BE2C (cell line): ENCODE measurements around the gene MOCS2.

Experiments
- DNase-seq: peaks from one replicate; pipeline ENCODE4 v3.0.0-alpha.2; 2020
- H3K27me3 ChIP-seq: fragments of 250-450 bp; sonication (Bioruptor Pico); 2 replicates; pipeline ENCODE4 v1.5.1; 2020; ENCODE audit warnings: mild to moderate bottlenecking
- H3K36me3 ChIP-seq: fragments of 250-450 bp; sonication (Bioruptor Pico); 2 replicates; pipeline ENCODE4 v1.5.1; 2020; ENCODE audit warnings: mild to moderate bottlenecking
- H3K4me1 ChIP-seq: fragments of 250-450 bp; sonication (Bioruptor Pico); 2 replicates; pipeline ENCODE4 v1.5.1; 2020
- H3K4me3 ChIP-seq: 2 replicates; pipeline ENCODE4 v1.5.1; 2011; ENCODE audit warnings: low read depth, low read length
- H3K9me3 ChIP-seq: fragments of 250-450 bp; sonication (Bioruptor Pico); 2 replicates; pipeline ENCODE4 v1.5.1; 2020
- CTCF ChIP-seq: IDR thresholded peaks from 2 replicates; pipeline ENCODE4 v1.5.1; 2012; ENCODE audit warnings: mild to moderate bottlenecking, low read depth, low read length

Gene MOCS2

GRCh38 chr5:53069626-53070025 is 39.9 kb downstream of the MOCS2 start:
- H3K4me1 ChIP-seq: no peaks in the 10 kb centered on the region
- no peak for TF ChIP-seq CTCF
- no peaks in the 10 kb centered on the region for H3K36me3 ChIP-seq
- no peak overlapping the region for H3K4me3 ChIP-seq
- peaks cover 19% of the 10 kb centered on the region for H3K27me3 ChIP-seq
- no peaks in the 10 kb centered on the region for H3K9me3 ChIP-seq
- DNase-seq: no peak

- TF ChIP-seq CTCF: no peak
- H3K36me3 ChIP-seq: no peaks in the 10 kb centered on the region
- no peak for DNase-seq
- H3K27me3 ChIP-seq: peaks cover 20% of the 10 kb centered on the region
- no peak overlapping the region for H3K4me3 ChIP-seq
- H3K4me1 ChIP-seq: no peaks in the 10 kb centered on the region
- no peaks in the 10 kb centered on the region for H3K9me3 ChIP-seq
Observed at GRCh38 chr5:53068291-53068836, 41.2 kb downstream of the MOCS2 start.

- Histone ChIP-seq H3K9me3 (no peaks in the 10 kb centered on the region), H3K4me1 (no peaks in the 10 kb centered on the region), H3K36me3 (no peaks in the 10 kb centered on the region), H3K27me3 (peaks cover 13% of the 10 kb centered on the region), H3K4me3 (no peak overlapping the region)
- no peak for TF ChIP-seq CTCF
- no peak for DNase-seq
Observed at GRCh38 chr5:53067641-53068040, 41.9 kb downstream of the MOCS2 start.

- Histone ChIP-seq H3K9me3 (no peaks in the 10 kb centered on the region), H3K4me3 (no peak overlapping the region), H3K36me3 (no peaks in the 10 kb centered on the region), H3K4me1 (no peaks in the 10 kb centered on the region), H3K27me3 (peaks cover 7% of the 10 kb centered on the region)
- no peak for DNase-seq
- TF ChIP-seq CTCF: no peak
Observed at GRCh38 chr5:53066088-53066487, 43.5 kb downstream of the MOCS2 start.

- Histone ChIP-seq H3K36me3 (no peaks in the 10 kb centered on the region), H3K4me3 (no peak overlapping the region), H3K4me1 (no peaks in the 10 kb centered on the region), H3K27me3 (peaks cover 13% of the 10 kb centered on the region), H3K9me3 (no peaks in the 10 kb centered on the region)
- TF ChIP-seq CTCF: no peak
- no peak for DNase-seq
Observed at GRCh38 chr5:53063791-53064190, 45.8 kb downstream of the MOCS2 start.

GRCh38 chr5:53063176-53063575 is 46.4 kb downstream of the MOCS2 start:
- no peaks in the 10 kb centered on the region for H3K36me3 ChIP-seq
- no peak for DNase-seq
- no peak for TF ChIP-seq CTCF
- peaks cover 19% of the 10 kb centered on the region for H3K27me3 ChIP-seq
- H3K4me1 ChIP-seq: no peaks in the 10 kb centered on the region
- H3K9me3 ChIP-seq: no peaks in the 10 kb centered on the region
- H3K4me3 ChIP-seq: no peak overlapping the region
